ENCODE data around the gene GMPS. TPM values are rescaled to one million over a fixed set of nuclear protein-coding genes. Genes with fewer than 3 reads are reported as not detected.

Gene GMPS
- polyA plus RNA-seq, 1 of the 3 experiments (the other 2 are of a cell fraction), result 13.4 TPM

GRCh38 chr3:155991847-155992246 lies 121.4 kb downstream of the GMPS start:
- Histone ChIP-seq H3K9me3 (no peaks in the 10 kb centered on the region), H3K4me2 (no peak overlapping the region), H3K36me3 (replicated peaks in 1 of 2; ENCODE audit: control insufficient read depth in 1 of 2, insufficient read depth in 2 of 2, low read length in 1 of 2) (no peaks in the 10 kb centered on the region), H3K9me2 (no peaks in the 10 kb centered on the region), H3K9ac (no peak overlapping the region), H3K79me2 (ENCODE audit: insufficient read depth) (no peaks in the 10 kb centered on the region), H3F3A (replicated peaks; ENCODE audit: insufficient read depth) (no peaks in the 10 kb centered on the region), H4K20me1 (ENCODE audit: insufficient read depth) (no peaks in the 10 kb centered on the region), H3K4me1 (ENCODE audit: control insufficient read depth in 1 of 2, insufficient read depth in 2 of 2, low read depth in 1 of 2, low read length in 1 of 2) (no peaks in the 10 kb centered on the region; a peak in 1 of 4 replicates), H3K27me3 (ENCODE audit: insufficient read depth) (no peaks in the 10 kb centered on the region), H3K4me3 (ENCODE audit: low read depth in 2 of 2, low read length in 1 of 2) (no peak overlapping the region), H2AFZ (ENCODE audit: low read depth) (no peak overlapping the region), H3K27ac (ENCODE audit: low read depth in 2 of 2, low read length in 1 of 2) (no peak overlapping the region)
- ChIA-PET POLR2A (no interaction called here), CTCF (interaction anchor here (1.1 kb wide), 1 partner anchor 157 kb away, joined by 3 read pairs; no protein-coding TSS in a partner anchor)
- WGBS (ENCODE audit: low lambda C conversion rate), result 50% methylated on average over 1 of the region's 1 CpG
- TF ChIP-seq FOXM1 (IDR thresholded peaks at IDR 0.05; ENCODE audit: low read depth) (no peak), CTCF (IDR thresholded peaks at IDR 0.05) (no peak), PBX3 (IDR thresholded peaks at IDR 0.05) (no peak), ZBTB33 (IDR thresholded peaks at IDR 0.05; ENCODE audit: borderline replicate concordance, low read depth) (no peak), NRF1 (IDR thresholded peaks at IDR 0.05; ENCODE audit: low read depth, low read length) (no peak), TEAD4 (IDR thresholded peaks at IDR 0.05; ENCODE audit: borderline replicate concordance, insufficient read depth) (no peak), FOSL2 (IDR thresholded peaks at IDR 0.05; ENCODE audit: borderline replicate concordance, low read depth) (no peak), NFIC (IDR thresholded peaks at IDR 0.05; ENCODE audit: borderline replicate concordance) (no peak), POLR2AphosphoS5 (IDR thresholded peaks at IDR 0.05; ENCODE audit: low read depth, low read length) (no peak), RFX5 (IDR thresholded peaks at IDR 0.05; ENCODE audit: low read length) (no peak)
- no peak for DNase-seq

Other genes starting within 250 kb of the GMPS start
- gene PLCH1, start 125.6 kb upstream of the GMPS start, polyA plus RNA-seq (2012; rRNA removed), result 0.08 and 0.26 TPM in 2 replicates
- 2.9 and 3.3 TPM in 2 replicates for gene C3orf33, start 64.4 kb upstream of the GMPS start, polyA plus RNA-seq (2012; rRNA removed)
- 10.3 and 12.8 TPM in 2 replicates for gene SLC33A1, start 16.2 kb upstream of the GMPS start, polyA plus RNA-seq (2012; rRNA removed)
- gene KCNAB1, start 249.9 kb downstream of the GMPS start, polyA plus RNA-seq (2012; rRNA removed), result 82.1 and 108 TPM in 2 replicates

All from SK-N-SH (cell line).